WERI-Rb-1 (cell line): Measurements from ENCODE around the gene AGBL1.

Source experiments
- DNase-seq: peaks from one replicate; pipeline ENCODE4 v3.0.0-alpha.2; 2020
- H3K27ac ChIP-seq: fragments of 250-450 bp; sonication (Bioruptor Pico); 2 replicates; pipeline ENCODE4 v1.5.1; 2020; ENCODE audit warnings: mild to moderate bottlenecking, moderate library complexity
- H3K27me3 ChIP-seq: fragments of 250-450 bp; sonication (Bioruptor Pico); 2 replicates; pipeline ENCODE4 v1.5.1; 2021; ENCODE audit warnings: mild to moderate bottlenecking, low read depth, moderate library complexity; ENCODE audit not compliant: insufficient read depth, severe bottlenecking
- H3K36me3 ChIP-seq: fragments of 250-450 bp; sonication (Bioruptor Pico); 2 replicates; pipeline ENCODE4 v1.5.1; 2020; ENCODE audit warnings: mild to moderate bottlenecking, moderate library complexity
- H3K4me3 ChIP-seq: 2 replicates; pipeline ENCODE4 v1.5.1; 2011; ENCODE audit warnings: low read depth, mild to moderate bottlenecking, control low read depth, low read length
- H3K9me3 ChIP-seq: fragments of 250-450 bp; sonication (Bioruptor Pico); 2 replicates; pipeline ENCODE4 v1.5.1; 2021; ENCODE audit warnings: mild to moderate bottlenecking, moderate library complexity; ENCODE audit not compliant: severe bottlenecking
- CTCF ChIP-seq: IDR thresholded peaks from 2 replicates; pipeline ENCODE4 v1.5.1; 2011; ENCODE audit warnings: low read depth, mild to moderate bottlenecking, control low read depth, inconsistent platforms, low read length

Gene AGBL1

DNA sequence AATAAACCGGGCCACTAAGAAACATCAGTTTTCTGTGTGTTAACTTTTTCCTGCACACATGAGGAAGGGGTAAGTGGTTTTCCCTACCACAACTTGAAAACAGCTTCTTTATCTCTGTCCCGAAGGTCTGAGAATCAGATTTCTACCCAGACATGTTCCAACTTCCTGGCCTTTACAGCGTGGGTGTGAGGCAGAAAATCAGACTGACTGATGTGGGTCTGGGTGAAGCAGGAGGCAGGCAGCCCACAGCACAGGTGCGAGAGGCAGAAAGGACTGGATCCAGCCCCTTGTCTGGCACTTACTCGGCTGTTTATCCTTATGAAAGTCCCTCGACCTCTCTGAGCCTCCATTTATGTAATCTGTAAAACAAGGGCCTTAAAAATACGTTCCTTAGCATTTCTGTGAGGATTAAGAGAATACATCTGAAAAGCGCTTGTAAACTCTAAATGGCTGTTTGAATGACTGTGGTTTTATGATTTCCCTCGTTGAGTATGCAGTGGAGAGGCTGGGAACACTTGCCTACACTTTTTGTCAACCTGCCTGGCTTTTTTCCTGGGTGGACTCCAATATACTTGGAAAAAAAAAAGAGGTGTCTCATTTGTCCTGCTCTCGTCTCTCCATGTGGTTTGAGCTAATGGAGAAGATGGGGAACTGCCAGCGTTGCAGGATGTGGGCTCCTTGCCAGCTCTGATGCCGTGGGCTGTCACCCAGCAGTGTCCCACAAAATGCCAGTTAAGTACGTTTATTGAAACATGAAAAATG, 3.1 kb downstream of the AGBL1 start:
- Histone ChIP-seq H3K27me3 (no peaks in the 10 kb centered on the region), H3K9me3 (no peaks in the 10 kb centered on the region), H3K4me3 (no peak overlapping the region), H3K36me3 (no peaks in the 10 kb centered on the region), H3K27ac (no peak overlapping the region)
- TF ChIP-seq CTCF, result no peak
- no peak for DNase-seq

GRCh38 chr15:86087808-86088207, 8.1 kb downstream of the AGBL1 start:
- Histone ChIP-seq H3K27me3 (no peaks in the 10 kb centered on the region), H3K27ac (peak overlapping the region; percentile 56), H3K4me3 (no peak overlapping the region), H3K9me3 (no peaks in the 10 kb centered on the region), H3K36me3 (no peaks in the 10 kb centered on the region)
- peak; percentile 36 for DNase-seq
- no peak for TF ChIP-seq CTCF

DNA sequence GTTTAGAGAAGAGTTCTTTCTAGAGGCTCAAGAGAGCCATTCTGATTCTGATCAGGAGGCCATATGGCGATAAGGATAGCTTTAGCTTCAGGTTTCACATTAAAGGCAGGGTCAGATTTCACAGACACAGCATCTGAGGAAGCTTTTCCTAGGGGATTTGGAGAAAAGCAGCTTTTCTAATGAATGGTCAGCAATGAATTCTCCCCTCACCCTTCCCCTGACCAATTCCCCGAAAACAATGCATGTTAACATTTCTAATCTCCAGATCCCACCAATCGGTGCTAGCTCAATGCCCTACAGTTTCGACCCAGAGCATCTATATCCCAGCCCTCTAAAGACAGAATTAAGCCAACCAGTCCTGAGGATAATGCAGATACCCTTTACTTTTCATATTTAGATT, 9.8 kb downstream of the AGBL1 start:
- Histone ChIP-seq H3K27ac (peak overlapping the region; percentile 56), H3K4me3 (no peak overlapping the region), H3K36me3 (no peaks in the 10 kb centered on the region), H3K9me3 (no peaks in the 10 kb centered on the region), H3K27me3 (no peaks in the 10 kb centered on the region)
- DNase-seq, result peak; percentile 66
- TF ChIP-seq CTCF, result no peak

- H3K9me3 ChIP-seq, result no peaks in the 10 kb centered on the region
- no peak overlapping the region for H3K4me3 ChIP-seq
- no peak for TF ChIP-seq CTCF
- H3K27ac ChIP-seq, result no peak overlapping the region
- no peaks in the 10 kb centered on the region for H3K27me3 ChIP-seq
- DNase-seq, result no peak
- no peaks in the 10 kb centered on the region for H3K36me3 ChIP-seq
These were observed 22.1 kb downstream of the AGBL1 start for GRCh38 chr15:86101818-86102217.

GRCh38 chr15:86103825-86104224, 24.2 kb downstream of the AGBL1 start:
- TF ChIP-seq CTCF, result no peak
- no peak for DNase-seq
- no peaks in the 10 kb centered on the region for H3K36me3 ChIP-seq
- H3K9me3 ChIP-seq, result no peaks in the 10 kb centered on the region
- no peaks in the 10 kb centered on the region for H3K27me3 ChIP-seq
- no peak overlapping the region for H3K27ac ChIP-seq
- H3K4me3 ChIP-seq, result no peak overlapping the region

- TF ChIP-seq CTCF, result no peak
- no peak overlapping the region for H3K4me3 ChIP-seq
- H3K9me3 ChIP-seq, result no peaks in the 10 kb centered on the region
- no peaks in the 10 kb centered on the region for H3K27me3 ChIP-seq
- no peak overlapping the region for H3K27ac ChIP-seq
- DNase-seq, result no peak
- H3K36me3 ChIP-seq, result no peaks in the 10 kb centered on the region
These were observed 26.6 kb downstream of the AGBL1 start for GRCh38 chr15:86106306-86106705.
